ENCODE measurements around the gene PANK4.
"Not testable (repeated sequence)": the region's sequence is repeated elsewhere in the genome, so short reads cannot be mapped to it uniquely, and the experiment has no call there.

PANK4 gene

GRCh38 chr1:2463396-2463795 lies 63.0 kb downstream of the PANK4 start:
- no peak overlapping the region for H3K4me3 ChIP-seq (ENCODE audit: control insufficient read depth in 1 of 7, extremely low read depth in 1 of 7, insufficient read depth in 4 of 7, low read depth in 2 of 7, low read length in 6 of 7)
- no peaks in the 10 kb centered on the region for H3K9me3 ChIP-seq (ENCODE audit: control extremely low read depth in 1 of 5, control insufficient read depth in 4 of 5, insufficient read depth in 2 of 5, low read depth in 1 of 5, low read length in 4 of 5)
- ChIA-PET CTCF (no interaction called here), POLR2A (interaction anchor here (1.1 kb wide), 1 partner anchor 17 kb away, joined by 3 read pairs; no protein-coding TSS in a partner anchor)
- no peaks in the 10 kb centered on the region for H3K36me3 ChIP-seq (ENCODE audit: control insufficient read depth in 4 of 4, insufficient read depth in 4 of 4, low read length in 3 of 4)
- DNase-seq, result no peak
- WGBS (ENCODE audit: insufficient coverage), result 55% methylated on average over 13 of the region's 17 CpGs
- peaks cover 0 to 80% (median 4%) of the 10 kb centered on the region in 5 experiments for H3K27me3 ChIP-seq (replicated peaks in 2 of 5; ENCODE audit: control insufficient read depth in 4 of 5, insufficient read depth in 5 of 5, low read length in 4 of 5)
- no peaks in the 10 kb centered on the region for H3K4me1 ChIP-seq (ENCODE audit: control extremely low read depth in 1 of 4, control insufficient read depth in 4 of 4, insufficient read depth in 4 of 4, low read length in 3 of 4)
- no peak overlapping the region for H3K27ac ChIP-seq (ENCODE audit: insufficient read depth in 1 of 2, low read depth in 1 of 2, low read length in 2 of 2, poor library complexity in 1 of 2, severe bottlenecking in 2 of 2)

- no peak overlapping the region for H3K27ac ChIP-seq (ENCODE audit: insufficient read depth in 1 of 2, low read depth in 1 of 2, low read length in 2 of 2, poor library complexity in 1 of 2, severe bottlenecking in 2 of 2)
- H3K4me3 ChIP-seq (ENCODE audit: control insufficient read depth in 1 of 7, extremely low read depth in 1 of 7, insufficient read depth in 4 of 7, low read depth in 2 of 7, low read length in 6 of 7), result no peak overlapping the region
- no peak for DNase-seq
- 64% methylated on average over 9 of the region's 15 CpGs for WGBS (ENCODE audit: insufficient coverage)
- H3K9me3 ChIP-seq (ENCODE audit: control extremely low read depth in 1 of 5, control insufficient read depth in 4 of 5, insufficient read depth in 2 of 5, low read depth in 1 of 5, low read length in 4 of 5), result no peaks in the 10 kb centered on the region
- peaks cover 0 to 74% (median 4%) of the 10 kb centered on the region in 5 experiments for H3K27me3 ChIP-seq (replicated peaks in 2 of 5; ENCODE audit: control insufficient read depth in 4 of 5, insufficient read depth in 5 of 5, low read length in 4 of 5)
- H3K36me3 ChIP-seq (ENCODE audit: control insufficient read depth in 4 of 4, insufficient read depth in 4 of 4, low read length in 3 of 4), result no peaks in the 10 kb centered on the region
- ChIA-PET CTCF (interaction anchor here (0.6 kb wide), 1 partner anchor 10 kb away, joined by 3 read pairs; no protein-coding TSS in a partner anchor), POLR2A (no interaction called here)
- H3K4me1 ChIP-seq (ENCODE audit: control extremely low read depth in 1 of 4, control insufficient read depth in 4 of 4, insufficient read depth in 4 of 4, low read length in 3 of 4), result no peaks in the 10 kb centered on the region
Measured at GRCh38 chr1:2462819-2463218, 63.6 kb downstream of the PANK4 start.

GRCh38 chr1:2460996-2461751 lies 65.2 kb downstream of the PANK4 start:
- Histone ChIP-seq H3K36me3 (ENCODE audit: control insufficient read depth in 4 of 4, insufficient read depth in 4 of 4, low read length in 3 of 4) (no peaks in the 10 kb centered on the region), H3K4me3 (ENCODE audit: control insufficient read depth in 1 of 7, extremely low read depth in 1 of 7, insufficient read depth in 4 of 7, low read depth in 2 of 7, low read length in 6 of 7) (no peak overlapping the region), H3K4me1 (ENCODE audit: control extremely low read depth in 1 of 4, control insufficient read depth in 4 of 4, insufficient read depth in 4 of 4, low read length in 3 of 4) (no peaks in the 10 kb centered on the region), H3K9me3 (ENCODE audit: control extremely low read depth in 1 of 5, control insufficient read depth in 4 of 5, insufficient read depth in 2 of 5, low read depth in 1 of 5, low read length in 4 of 5) (no peaks in the 10 kb centered on the region), H3K27me3 (replicated peaks in 2 of 5; ENCODE audit: control insufficient read depth in 4 of 5, insufficient read depth in 5 of 5, low read length in 4 of 5) (peaks cover 0 to 57% (median 4%) of the 10 kb centered on the region in 5 experiments), H3K27ac (ENCODE audit: insufficient read depth in 1 of 2, low read depth in 1 of 2, low read length in 2 of 2, poor library complexity in 1 of 2, severe bottlenecking in 2 of 2) (no peak overlapping the region)
- ChIA-PET POLR2A (no interaction called here), CTCF (no interaction called here)
- no peak for DNase-seq
- 83% methylated on average over 18 of the region's 18 CpGs for WGBS (ENCODE audit: insufficient coverage)

DNA sequence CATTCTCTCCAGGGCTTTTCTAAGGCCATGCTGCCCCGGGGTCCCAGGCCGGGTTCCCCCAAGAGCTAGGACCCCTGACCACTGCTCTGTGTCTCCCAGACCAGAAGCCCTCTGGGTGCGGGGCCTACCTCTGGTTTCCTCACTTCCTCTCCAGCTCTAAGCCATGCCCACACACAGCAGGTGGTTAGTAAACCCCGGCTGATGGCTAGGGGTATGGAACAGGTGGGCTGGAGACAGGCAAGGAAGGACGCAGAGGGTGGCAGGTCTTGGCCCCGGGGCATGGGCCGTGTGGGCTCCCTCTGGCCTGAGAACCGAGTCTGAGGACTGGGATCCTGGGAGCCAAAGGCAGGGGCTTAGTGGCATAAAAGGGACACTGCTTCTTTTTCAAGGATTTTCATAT lies 66.2 kb downstream of the PANK4 start:
- POLR2A ChIA-PET, result no interaction called here
- WGBS (ENCODE audit: insufficient coverage), result 76% methylated on average over 6 of the region's 8 CpGs
- CTCF ChIA-PET, result no interaction called here

DNA sequence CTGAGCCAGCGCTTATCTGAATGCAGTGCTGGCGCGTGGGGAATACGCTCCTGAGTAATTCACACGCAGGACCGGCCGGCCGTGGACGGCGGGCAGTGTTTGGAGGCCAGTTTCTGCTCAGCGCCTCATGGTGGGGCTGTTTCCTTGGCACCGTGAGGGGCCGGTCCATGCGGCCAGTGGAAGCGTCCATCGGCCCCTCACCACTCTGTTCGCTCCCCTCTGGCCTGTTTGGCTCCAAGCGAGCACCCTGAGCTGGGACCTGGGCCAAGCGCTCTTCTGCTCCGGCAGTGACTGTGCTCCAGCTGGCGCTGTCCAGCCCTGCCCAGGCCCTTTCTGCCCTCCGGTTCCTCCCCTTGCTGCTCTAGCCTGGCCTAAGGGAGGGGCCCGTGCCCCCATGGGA lies 66.6 kb downstream of the PANK4 start:
- H3K27me3 ChIP-seq (replicated peaks in 2 of 5; ENCODE audit: control insufficient read depth in 4 of 5, insufficient read depth in 5 of 5, low read length in 4 of 5), result peaks cover 0 to 45% (median 4%) of the 10 kb centered on the region in 5 experiments
- no peaks in the 10 kb centered on the region for H3K9me3 ChIP-seq (ENCODE audit: control extremely low read depth in 1 of 5, control insufficient read depth in 4 of 5, insufficient read depth in 2 of 5, low read depth in 1 of 5, low read length in 4 of 5)
- no peaks in the 10 kb centered on the region for H3K4me1 ChIP-seq (ENCODE audit: control extremely low read depth in 1 of 4, control insufficient read depth in 4 of 4, insufficient read depth in 4 of 4, low read length in 3 of 4)
- POLR2A ChIA-PET, result no interaction called here
- no peak overlapping the region for H3K27ac ChIP-seq (ENCODE audit: insufficient read depth in 1 of 2, low read depth in 1 of 2, low read length in 2 of 2, poor library complexity in 1 of 2, severe bottlenecking in 2 of 2)
- WGBS (ENCODE audit: insufficient coverage), result 69% methylated on average over 23 of the region's 23 CpGs
- H3K4me3 ChIP-seq (ENCODE audit: control insufficient read depth in 1 of 7, extremely low read depth in 1 of 7, insufficient read depth in 4 of 7, low read depth in 2 of 7, low read length in 6 of 7), result no peak overlapping the region
- CTCF ChIA-PET, result no interaction called here
- H3K36me3 ChIP-seq (ENCODE audit: control insufficient read depth in 4 of 4, insufficient read depth in 4 of 4, low read length in 3 of 4), result no peaks in the 10 kb centered on the region
- DNase-seq, result no peak

More for the DNA sequence above, 66.2 kb downstream of the PANK4 start:
- Histone ChIP-seq H3K27me3 (replicated peaks in 2 of 5; ENCODE audit: control insufficient read depth in 4 of 5, insufficient read depth in 5 of 5, low read length in 4 of 5) (peaks cover 0 to 50% (median 4%) of the 10 kb centered on the region in 5 experiments), H3K36me3 (ENCODE audit: control insufficient read depth in 4 of 4, insufficient read depth in 4 of 4, low read length in 3 of 4) (no peaks in the 10 kb centered on the region), H3K4me3 (ENCODE audit: control insufficient read depth in 1 of 7, extremely low read depth in 1 of 7, insufficient read depth in 4 of 7, low read depth in 2 of 7, low read length in 6 of 7) (no peak overlapping the region), H3K9me3 (ENCODE audit: control extremely low read depth in 1 of 5, control insufficient read depth in 4 of 5, insufficient read depth in 2 of 5, low read depth in 1 of 5, low read length in 4 of 5) (no peaks in the 10 kb centered on the region), H3K27ac (ENCODE audit: insufficient read depth in 1 of 2, low read depth in 1 of 2, low read length in 2 of 2, poor library complexity in 1 of 2, severe bottlenecking in 2 of 2) (no peak overlapping the region), H3K4me1 (ENCODE audit: control extremely low read depth in 1 of 4, control insufficient read depth in 4 of 4, insufficient read depth in 4 of 4, low read length in 3 of 4) (no peaks in the 10 kb centered on the region)
- no peak for DNase-seq

- H3K36me3 ChIP-seq (ENCODE audit: control insufficient read depth in 4 of 4, insufficient read depth in 4 of 4, low read length in 3 of 4); H3K9me3 ChIP-seq (ENCODE audit: control extremely low read depth in 1 of 5, control insufficient read depth in 4 of 5, insufficient read depth in 2 of 5, low read depth in 1 of 5, low read length in 4 of 5); POLR2A ChIA-PET; DNase-seq; H3K4me1 ChIP-seq (ENCODE audit: control extremely low read depth in 1 of 4, control insufficient read depth in 4 of 4, insufficient read depth in 4 of 4, low read length in 3 of 4); H3K27ac ChIP-seq (ENCODE audit: insufficient read depth in 1 of 2, low read depth in 1 of 2, low read length in 2 of 2, poor library complexity in 1 of 2, severe bottlenecking in 2 of 2); CTCF ChIA-PET; H3K4me3 ChIP-seq (ENCODE audit: control insufficient read depth in 1 of 7, extremely low read depth in 1 of 7, insufficient read depth in 4 of 7, low read depth in 2 of 7, low read length in 6 of 7): not testable (repeated sequence)
- 84% methylated on average over 13 of the region's 16 CpGs for WGBS (ENCODE audit: insufficient coverage)
- peaks cover 0 to 40% (median 4%) of the 10 kb centered on the region in 5 experiments for H3K27me3 ChIP-seq (replicated peaks in 2 of 5; ENCODE audit: control insufficient read depth in 4 of 5, insufficient read depth in 5 of 5, low read length in 4 of 5)
Measured at GRCh38 chr1:2459102-2459753, 67.2 kb downstream of the PANK4 start.

GRCh38 chr1:2458687-2459086 lies 67.7 kb downstream of the PANK4 start:
- Histone ChIP-seq H3K36me3 (ENCODE audit: control insufficient read depth in 4 of 4, insufficient read depth in 4 of 4, low read length in 3 of 4) (no peaks in the 10 kb centered on the region), H3K27ac (ENCODE audit: insufficient read depth in 1 of 2, low read depth in 1 of 2, low read length in 2 of 2, poor library complexity in 1 of 2, severe bottlenecking in 2 of 2) (no peak overlapping the region), H3K4me1 (ENCODE audit: control extremely low read depth in 1 of 4, control insufficient read depth in 4 of 4, insufficient read depth in 4 of 4, low read length in 3 of 4) (no peaks in the 10 kb centered on the region), H3K27me3 (replicated peaks in 2 of 5; ENCODE audit: control insufficient read depth in 4 of 5, insufficient read depth in 5 of 5, low read length in 4 of 5) (peaks cover 0 to 35% (median 4%) of the 10 kb centered on the region in 5 experiments), H3K9me3 (ENCODE audit: control extremely low read depth in 1 of 5, control insufficient read depth in 4 of 5, insufficient read depth in 2 of 5, low read depth in 1 of 5, low read length in 4 of 5) (no peaks in the 10 kb centered on the region), H3K4me3 (ENCODE audit: control insufficient read depth in 1 of 7, extremely low read depth in 1 of 7, insufficient read depth in 4 of 7, low read depth in 2 of 7, low read length in 6 of 7) (no peak overlapping the region)
- POLR2A ChIA-PET, result no interaction called here
- CTCF ChIA-PET, result no interaction called here
- 95% methylated on average over 17 of the region's 18 CpGs for WGBS (ENCODE audit: insufficient coverage)
- DNase-seq, result no peak
